Middle frontal gyrus (tissue), 1 donor: Measurements from ENCODE around the gene HNF1B.
"Not testable (repeated sequence)": the region's sequence is repeated elsewhere in the genome, so short reads cannot be mapped to it uniquely, and the experiment has no call there.

Experiments
- DNase-seq: peaks from one replicate; pipeline ENCODE4 v3.0.0-alpha.2; 2015; ENCODE audit warnings: low spot score; ENCODE audit errors: extremely low spot score

The HNF1B gene

DNA sequence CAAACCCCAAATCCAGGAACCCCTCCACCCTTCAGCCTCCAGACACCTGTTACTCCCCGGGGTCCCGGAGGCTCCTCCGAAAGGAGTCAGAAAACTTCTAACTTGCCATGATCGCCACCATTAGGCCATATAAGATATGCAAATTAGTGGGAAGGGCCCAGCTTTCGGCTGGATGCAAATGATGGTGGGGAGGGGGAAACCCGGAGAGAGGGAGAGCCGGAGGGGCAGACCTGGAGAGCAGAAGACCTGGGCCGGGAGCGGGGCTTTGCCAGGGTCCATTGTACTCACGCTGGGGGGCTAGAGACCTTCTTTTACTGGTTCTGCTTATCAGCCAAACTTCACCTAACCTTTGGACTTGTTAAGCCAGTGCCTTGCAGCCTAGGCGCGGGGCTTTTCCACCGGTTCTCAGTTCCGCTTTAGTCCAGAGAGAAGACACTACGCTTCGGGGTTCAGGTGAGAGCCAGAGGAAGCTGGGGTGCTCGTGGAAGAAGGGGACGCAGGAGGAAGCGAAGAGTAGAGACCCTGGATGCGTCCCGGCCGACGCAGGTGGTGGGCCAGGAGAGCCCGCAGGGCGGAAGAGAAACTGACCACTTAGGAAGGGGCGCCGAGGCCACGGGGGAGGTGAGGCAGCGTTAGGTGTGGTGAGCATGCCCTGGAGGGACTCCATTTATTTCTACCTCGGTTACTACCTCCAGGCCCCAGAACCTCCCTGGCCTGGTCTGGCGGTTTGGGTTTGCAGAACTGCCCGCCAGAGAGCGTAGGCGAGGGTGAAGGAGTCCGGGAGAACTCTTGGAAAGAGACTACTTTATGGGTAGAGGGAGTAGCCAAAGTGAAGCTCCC is at the start of gene HNF1B:
TSS of gene HNF1B (minus strand) at position 99 of the 840 bp plus-strand sequence. CDS start 175 bp downstream, outside the sequence.
- DNase-seq, result no peak

DNA sequence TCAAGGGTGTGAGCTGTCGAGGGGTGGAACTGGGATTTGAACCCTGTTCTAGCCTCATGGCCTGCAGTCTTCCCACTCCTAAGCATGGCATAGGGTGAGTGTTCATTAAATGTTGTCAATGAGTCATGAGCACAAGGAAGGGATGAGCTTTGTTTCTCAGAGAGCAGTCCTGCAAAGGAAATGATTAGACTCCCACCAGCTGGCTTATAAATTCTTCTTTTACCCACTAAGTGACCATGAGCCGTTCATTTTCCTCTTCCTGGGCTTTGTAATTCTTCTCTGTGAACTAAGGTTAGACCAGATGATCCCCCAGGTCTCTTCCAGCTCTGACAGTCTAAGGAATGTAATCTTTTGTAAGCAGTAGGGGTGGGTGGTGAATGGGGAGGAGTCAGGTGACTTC is 47.9 kb upstream of the HNF1B start:
- no peak for DNase-seq

DNA sequence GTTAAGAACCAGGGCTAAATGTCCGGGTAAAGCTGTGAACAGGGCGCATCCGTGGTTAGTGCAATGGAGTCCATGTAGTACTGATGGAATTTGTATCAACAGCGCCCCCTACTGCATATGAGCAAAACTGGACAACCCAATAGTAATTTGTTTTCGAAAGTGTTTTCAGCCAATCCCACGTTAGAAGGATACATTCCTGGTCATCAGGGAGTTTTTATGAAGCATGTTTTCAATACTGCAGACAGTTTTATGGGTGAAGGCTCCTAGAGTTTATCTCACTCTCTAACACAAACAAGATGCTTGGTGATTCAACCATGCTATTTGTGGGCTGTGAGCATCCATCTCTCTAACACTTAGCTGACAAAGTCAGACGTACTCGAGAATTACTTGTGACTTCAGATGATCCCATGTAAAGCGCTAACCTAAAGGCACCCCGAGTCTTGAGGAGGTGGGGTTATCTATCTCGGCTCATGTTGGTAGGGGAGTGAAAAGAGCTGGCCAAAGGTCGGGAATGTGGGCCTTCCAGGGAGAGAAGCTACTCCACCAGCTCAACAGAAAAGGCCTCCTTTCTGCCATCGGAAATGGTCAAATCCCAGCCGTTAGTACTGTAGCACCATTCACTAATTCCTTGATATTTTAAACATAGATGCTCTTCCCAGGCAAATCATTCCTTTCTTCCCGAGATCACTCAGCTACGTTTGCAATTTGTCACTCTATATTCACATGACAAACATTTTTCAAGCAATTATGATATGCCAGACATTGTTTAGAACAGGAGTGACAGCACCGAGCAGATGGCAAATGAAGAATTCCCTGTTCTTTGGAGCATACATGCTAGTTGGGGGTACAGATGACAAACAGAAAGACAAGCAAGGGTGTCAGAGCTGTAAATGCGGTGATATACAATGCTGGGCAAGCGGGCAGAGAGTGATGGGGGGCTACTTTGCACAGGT is 46.9 kb upstream of the HNF1B start:
- DNase-seq, result no peak

GRCh38 chr17:37789771-37790541 is 45.1 kb upstream of the HNF1B start:
- DNase-seq, result no peak

GRCh38 chr17:37789021-37789565 is 44.2 kb upstream of the HNF1B start:
- no peak for DNase-seq

- no peak for DNase-seq
Observed at GRCh38 chr17:37788526-37788925, 43.7 kb upstream of the HNF1B start.

- DNase-seq, result no peak
Observed at GRCh38 chr17:37787055-37787757, 42.3 kb upstream of the HNF1B start.

GRCh38 chr17:37786481-37786880 is 41.6 kb upstream of the HNF1B start:
- no peak for DNase-seq

DNA sequence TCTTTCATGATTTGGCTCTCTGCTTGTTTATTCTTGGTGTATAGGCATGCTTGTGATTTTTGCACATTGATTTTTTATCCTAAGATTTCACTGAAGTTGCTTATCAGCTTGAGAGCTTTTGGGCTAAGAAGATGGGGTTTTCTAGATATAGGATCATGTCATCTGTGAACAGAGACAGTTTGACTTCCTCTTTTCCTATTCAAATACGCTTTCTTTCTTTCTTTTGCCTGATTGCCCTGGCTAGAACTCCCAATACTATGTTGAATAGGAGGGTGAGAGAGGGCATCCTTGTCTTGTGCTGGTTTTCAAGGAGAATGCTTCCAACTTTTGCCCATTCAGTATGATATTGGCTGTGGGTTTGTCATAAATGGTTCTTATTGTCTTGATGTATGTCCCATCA is 37.6 kb upstream of the HNF1B start:
- DNase-seq, result not testable (repeated sequence)

DNA sequence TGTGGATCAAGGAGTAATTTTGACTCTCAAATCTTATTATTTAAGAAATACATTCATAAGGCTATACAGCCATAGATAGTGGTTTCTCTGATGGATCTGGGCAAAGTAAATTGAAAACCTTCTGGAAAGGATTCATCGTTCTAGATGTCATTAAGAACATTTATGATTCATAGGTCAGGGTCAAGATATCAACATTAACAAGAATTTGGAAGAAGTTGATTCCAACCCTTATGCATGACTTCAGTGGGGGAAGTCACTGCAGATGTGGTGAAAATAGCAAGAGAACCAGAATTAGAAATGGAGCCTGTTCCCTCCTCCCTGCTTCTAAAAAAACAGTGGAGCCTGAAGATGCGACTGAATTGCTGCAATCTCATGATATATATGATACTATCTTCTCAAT is 36.6 kb upstream of the HNF1B start:
- no peak for DNase-seq

DNA sequence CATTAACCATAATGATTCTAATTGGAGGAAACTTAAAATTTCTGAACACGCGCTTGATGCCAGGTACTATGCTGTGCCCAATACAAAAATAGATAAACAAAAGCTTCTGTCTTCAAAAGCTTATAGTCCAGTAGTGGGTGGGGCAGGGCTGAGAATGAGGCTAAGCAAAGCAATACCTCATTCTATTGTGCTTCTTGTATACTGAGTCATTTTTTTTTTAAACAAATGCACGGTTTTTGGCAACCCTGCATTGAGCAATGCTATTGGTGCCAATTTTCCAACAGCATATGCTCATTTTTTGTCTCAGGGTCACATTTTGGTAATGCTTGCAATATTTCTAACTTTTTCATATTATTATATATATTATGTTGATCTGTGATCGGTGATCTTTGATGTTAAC is 34.7 kb upstream of the HNF1B start:
- DNase-seq, result no peak

GRCh38 chr17:37774504-37774903 is 29.6 kb upstream of the HNF1B start:
- no peak for DNase-seq

- no peak for DNase-seq
Observed at GRCh38 chr17:37772982-37773381, 28.1 kb upstream of the HNF1B start.

GRCh38 chr17:37770631-37771518 is 26.0 kb upstream of the HNF1B start:
- no peak for DNase-seq

GRCh38 chr17:37769050-37769449 is 24.2 kb upstream of the HNF1B start:
- DNase-seq, result no peak

- DNase-seq, result no peak
Observed at GRCh38 chr17:37768438-37768837, 23.6 kb upstream of the HNF1B start.

DNA sequence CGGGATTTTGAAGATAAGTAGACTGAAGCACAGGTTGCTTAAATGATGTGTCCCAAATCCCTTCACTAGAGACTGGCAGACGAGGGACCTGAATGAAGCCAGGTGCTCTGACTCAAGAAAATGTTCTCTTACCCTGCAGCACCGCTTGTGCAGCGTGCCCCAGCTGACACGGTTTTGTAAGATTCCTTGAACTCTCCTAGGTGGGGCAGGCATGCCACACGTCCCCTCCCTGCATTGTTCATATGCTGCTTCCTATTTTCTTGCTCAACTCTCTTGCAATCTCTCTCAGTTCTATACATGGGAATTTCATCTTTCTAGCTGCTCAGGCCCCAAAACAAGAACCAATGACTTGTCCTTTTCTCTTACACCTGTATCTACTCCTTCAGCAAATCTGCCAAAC is 22.1 kb upstream of the HNF1B start:
- no peak for DNase-seq

DNA sequence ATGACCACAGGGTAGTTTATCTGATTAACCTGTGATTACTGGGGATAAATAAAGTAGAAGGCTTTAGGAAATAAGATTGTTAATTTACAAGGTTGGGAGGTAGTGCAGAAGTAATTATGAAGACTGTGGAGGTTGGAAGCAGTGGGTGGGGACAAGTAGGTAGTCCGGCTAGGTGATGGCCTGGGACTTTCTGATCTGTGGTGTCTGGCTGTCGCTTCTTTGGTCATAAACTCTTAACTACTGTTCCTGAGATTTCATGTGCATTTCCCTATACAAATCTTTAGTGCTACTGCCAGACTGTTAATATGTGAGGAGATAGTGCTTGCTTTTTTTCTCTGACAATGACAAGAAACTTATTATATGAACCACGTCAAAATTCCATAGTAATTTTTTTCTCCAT is 19.5 kb upstream of the HNF1B start:
- DNase-seq, result no peak

GRCh38 chr17:37762666-37763065 is 17.8 kb upstream of the HNF1B start:
- DNase-seq, result no peak

- DNase-seq, result no peak
Observed at GRCh38 chr17:37761961-37762360, 17.1 kb upstream of the HNF1B start.
